HEK293 (cell line): ENCODE data around the gene BPHL.

Experiments used
- PBX3 ChIP-seq: sonication (generic); formaldehyde crosslinking; IDR thresholded peaks from 2 replicates; pipeline ENCODE4 v1.8.1; 2022; ENCODE audit warnings: mild to moderate bottlenecking, moderate library complexity, missing genetic modification reagents
- PRDM4 ChIP-seq: fragments of 450-650 bp; formaldehyde crosslinking; IDR thresholded peaks from 2 replicates; pipeline ENCODE4 v1.5.1; 2017; ENCODE audit warnings: missing biosample characterization, missing genetic modification characterization
- ZNF560 ChIP-seq: fragments of 450-650 bp; formaldehyde crosslinking; IDR thresholded peaks from 2 replicates; pipeline ENCODE4 v1.5.1; 2017; ENCODE audit warnings: missing biosample characterization, missing genetic modification characterization, borderline replicate concordance
- ZSCAN16 ChIP-seq: fragments of 450-650 bp; formaldehyde crosslinking; IDR thresholded peaks from 2 replicates; pipeline ENCODE4 v1.5.1; 2016; ENCODE audit warnings: missing biosample characterization, missing genetic modification characterization

- no peak for TF ChIP-seq ZNF560
- TF ChIP-seq ZSCAN16 (tag by site-specific recombination), result no peak
- TF ChIP-seq PBX3 (CRISPR knock-in tag), result no peak
- no peak for TF ChIP-seq PRDM4
These were observed 45.1 kb upstream of the BPHL start for GRCh38 chr6:3073382-3073781.
